Measurements from ENCODE around the gene ZNF775. TPM values are rescaled to one million over a fixed set of nuclear protein-coding genes. Genes with fewer than 3 reads are reported as not detected.

The ZNF775 gene
- total and polyA plus RNA-seq, 2 donors = 6.6 to 7.6 TPM

- H3K4me3 ChIP-seq (ENCODE audit: low read length in 2 of 2) = no peak overlapping the region
- DNase-seq (ENCODE audit: low read depth in 6 of 9, low spot score in 9 of 9) = no peak
- no peaks in the 10 kb centered on the region for H3K27me3 ChIP-seq (ENCODE audit: control insufficient read depth in 2 of 2, insufficient read depth in 1 of 2, low read length in 1 of 2)
- H3K36me3 ChIP-seq (ENCODE audit: control insufficient read depth in 2 of 2, insufficient read depth in 2 of 2, low read length in 1 of 2) = peaks cover 15 to 25% of the 10 kb centered on the region in 2 donors
- 97% methylated on average over 6 of the region's 6 CpGs for WGBS
- peak overlapping the region; percentile 57 to 73 for H3K27ac ChIP-seq (ENCODE audit: low read depth in 1 of 2, low read length in 1 of 2)
- H3K4me1 ChIP-seq (ENCODE audit: control insufficient read depth in 2 of 2, insufficient read depth in 2 of 2, low read length in 2 of 2) = peaks cover 48 to 77% of the 10 kb centered on the region in 2 donors
- H3K9me3 ChIP-seq (ENCODE audit: control insufficient read depth in 2 of 2, insufficient read depth in 1 of 2, low read length in 1 of 2) = peaks cover 0 to 5% of the 10 kb centered on the region in 2 donors
These were observed 2.6 kb upstream of the ZNF775 start for GRCh38 chr7:150376560-150376959.

- Histone ChIP-seq H3K4me3 (ENCODE audit: low read length in 2 of 2) (no peak overlapping the region), H3K4me1 (ENCODE audit: control insufficient read depth in 2 of 2, insufficient read depth in 2 of 2, low read length in 2 of 2) (peaks cover 53 to 83% of the 10 kb centered on the region in 2 donors), H3K27me3 (ENCODE audit: control insufficient read depth in 2 of 2, insufficient read depth in 1 of 2, low read length in 1 of 2) (no peaks in the 10 kb centered on the region), H3K27ac (ENCODE audit: low read depth in 1 of 2, low read length in 1 of 2) (peak overlapping the region; percentile 40 to 59), H3K36me3 (ENCODE audit: control insufficient read depth in 2 of 2, insufficient read depth in 2 of 2, low read length in 1 of 2) (peaks cover 8 to 24% of the 10 kb centered on the region in 2 donors), H3K9me3 (ENCODE audit: control insufficient read depth in 2 of 2, insufficient read depth in 1 of 2, low read length in 1 of 2) (peaks cover 0 to 5% of the 10 kb centered on the region in 2 donors)
- WGBS = 33% methylated on average over 3 of the region's 3 CpGs
- DNase-seq (ENCODE audit: low read depth in 6 of 9, low spot score in 9 of 9) = no peak
These were observed 1.9 kb upstream of the ZNF775 start for GRCh38 chr7:150377196-150377595.

DNA sequence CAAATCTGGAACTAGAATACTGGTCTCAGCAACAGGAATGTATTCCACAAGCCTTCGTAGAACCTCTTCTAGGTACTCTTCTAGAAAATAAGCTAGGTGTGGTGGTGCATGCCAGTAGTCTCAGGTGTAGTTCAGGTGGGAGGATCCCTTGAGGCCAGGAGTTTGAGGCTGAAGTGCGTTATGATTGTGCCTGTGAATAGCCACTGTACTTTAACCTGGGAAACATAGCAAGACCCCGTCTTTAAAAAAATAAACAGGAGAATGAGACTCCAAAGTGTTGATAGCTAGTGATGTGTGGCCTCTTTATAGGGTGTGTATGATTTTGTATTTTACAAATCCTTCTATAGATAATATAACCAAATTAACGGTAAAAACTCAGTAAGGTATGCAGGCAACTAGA is 1.5 kb upstream of the ZNF775 start:
- Histone ChIP-seq H3K4me3 (ENCODE audit: low read length in 2 of 2) (no peak overlapping the region), H3K9me3 (ENCODE audit: control insufficient read depth in 2 of 2, insufficient read depth in 1 of 2, low read length in 1 of 2) (peaks cover 0 to 5% of the 10 kb centered on the region in 2 donors), H3K27me3 (ENCODE audit: control insufficient read depth in 2 of 2, insufficient read depth in 1 of 2, low read length in 1 of 2) (no peaks in the 10 kb centered on the region), H3K27ac (ENCODE audit: low read depth in 1 of 2, low read length in 1 of 2) (peak overlapping the region; percentile 40 to 59), H3K36me3 (ENCODE audit: control insufficient read depth in 2 of 2, insufficient read depth in 2 of 2, low read length in 1 of 2) (peaks cover 4 to 21% of the 10 kb centered on the region in 2 donors), H3K4me1 (ENCODE audit: control insufficient read depth in 2 of 2, insufficient read depth in 2 of 2, low read length in 2 of 2) (peaks cover 54 to 85% of the 10 kb centered on the region in 2 donors)
- 69% methylated on average over 4 of the region's 4 CpGs for WGBS
- DNase-seq (ENCODE audit: low read depth in 6 of 9, low spot score in 9 of 9) = no peak

- peak in 4 of 9 donors; percentile 58 to 81 (median 59) for DNase-seq (ENCODE audit: low read depth in 6 of 9, low spot score in 9 of 9)
- Histone ChIP-seq H3K27ac (ENCODE audit: low read depth in 1 of 2, low read length in 1 of 2) (peak overlapping the region; percentile 86 to 92), H3K4me3 (ENCODE audit: low read length in 2 of 2) (peak overlapping the region; percentile 88 to 89), H3K4me1 (ENCODE audit: control insufficient read depth in 2 of 2, insufficient read depth in 2 of 2, low read length in 2 of 2) (peaks cover 53 to 84% of the 10 kb centered on the region in 2 donors), H3K27me3 (ENCODE audit: control insufficient read depth in 2 of 2, insufficient read depth in 1 of 2, low read length in 1 of 2) (no peaks in the 10 kb centered on the region), H3K36me3 (ENCODE audit: control insufficient read depth in 2 of 2, insufficient read depth in 2 of 2, low read length in 1 of 2) (peaks cover 0 to 15% of the 10 kb centered on the region in 2 donors), H3K9me3 (ENCODE audit: control insufficient read depth in 2 of 2, insufficient read depth in 1 of 2, low read length in 1 of 2) (peaks cover 0 to 5% of the 10 kb centered on the region in 2 donors)
- WGBS = 5% methylated on average over 32 of the region's 32 CpGs
These were observed 846 bp upstream of the ZNF775 start for GRCh38 chr7:150378115-150378852.

DNA sequence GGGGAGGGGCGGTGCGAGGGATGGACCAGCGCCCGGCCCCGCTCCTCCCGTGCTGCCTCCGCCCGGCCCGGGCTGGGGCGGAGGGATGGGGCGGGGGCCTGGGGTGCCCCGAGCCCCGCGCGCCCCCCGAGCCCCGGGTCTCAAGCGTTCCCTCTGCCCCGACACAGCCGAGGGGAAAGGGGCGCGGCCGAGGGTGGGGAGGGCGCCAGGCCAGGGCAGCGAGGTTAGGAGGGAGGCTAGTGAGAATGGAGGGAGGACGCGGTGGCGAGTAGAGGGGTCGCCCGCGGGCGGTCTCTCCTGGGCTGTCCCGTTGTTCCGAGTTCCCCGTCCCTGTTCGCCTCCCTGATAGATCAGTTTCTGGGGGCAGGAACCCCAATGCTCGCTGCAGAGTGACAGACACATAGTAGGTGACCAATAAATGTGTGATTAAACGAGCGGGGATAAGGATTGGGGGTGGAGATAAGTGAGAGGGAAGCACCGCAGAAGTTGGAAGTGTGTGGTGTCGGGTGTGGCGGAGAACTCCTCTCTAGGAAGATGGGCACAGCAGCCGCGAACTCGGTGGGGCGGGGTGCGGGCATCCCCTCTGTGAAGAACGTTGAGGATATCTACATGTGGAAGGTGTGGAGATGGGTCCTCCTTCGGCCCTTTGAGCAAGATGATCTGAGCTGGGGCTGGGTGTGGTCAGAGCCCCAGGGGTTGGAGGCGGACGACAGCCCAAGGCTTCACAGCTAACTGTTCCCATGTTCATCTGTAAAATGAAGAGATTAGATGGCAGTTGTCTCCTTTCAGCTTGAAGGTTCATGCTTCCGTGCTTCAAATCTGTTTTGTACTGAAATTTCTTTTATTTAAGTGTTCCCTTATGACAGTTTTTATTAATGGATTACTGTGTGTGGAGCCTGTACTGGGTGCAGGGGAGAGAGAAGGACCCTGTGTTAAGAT is 580 bp downstream of the ZNF775 start:
- H3K4me1 ChIP-seq (ENCODE audit: control insufficient read depth in 2 of 2, insufficient read depth in 2 of 2, low read length in 2 of 2) = peaks cover 52 to 84% of the 10 kb centered on the region in 2 donors
- H3K27ac ChIP-seq (ENCODE audit: low read depth in 1 of 2, low read length in 1 of 2) = peak overlapping the region; percentile 67 to 92
- H3K9me3 ChIP-seq (ENCODE audit: control insufficient read depth in 2 of 2, insufficient read depth in 1 of 2, low read length in 1 of 2) = peaks cover 0 to 10% of the 10 kb centered on the region in 2 donors
- peaks cover 0 to under 1% of the 10 kb centered on the region in 2 donors for H3K36me3 ChIP-seq (ENCODE audit: control insufficient read depth in 2 of 2, insufficient read depth in 2 of 2, low read length in 1 of 2)
- H3K27me3 ChIP-seq (ENCODE audit: control insufficient read depth in 2 of 2, insufficient read depth in 1 of 2, low read length in 1 of 2) = no peaks in the 10 kb centered on the region
- 3% methylated on average over 52 of the region's 52 CpGs for WGBS
- DNase-seq (ENCODE audit: low read depth in 6 of 9, low spot score in 9 of 9) = no peak
- H3K4me3 ChIP-seq (ENCODE audit: low read length in 2 of 2) = peak overlapping the region; percentile 88 to 89

GRCh38 chr7:150380463-150380862 is 1.3 kb downstream of the ZNF775 start:
- WGBS = 90% methylated on average over 11 of the region's 11 CpGs
- DNase-seq (ENCODE audit: low read depth in 6 of 9, low spot score in 9 of 9) = no peak
- peak overlapping the region; percentile 9 to 11 for H3K27ac ChIP-seq (ENCODE audit: low read depth in 1 of 2, low read length in 1 of 2)
- H3K36me3 ChIP-seq (ENCODE audit: control insufficient read depth in 2 of 2, insufficient read depth in 2 of 2, low read length in 1 of 2) = peaks cover 0 to 3% of the 10 kb centered on the region in 2 donors
- no peaks in the 10 kb centered on the region for H3K27me3 ChIP-seq (ENCODE audit: control insufficient read depth in 2 of 2, insufficient read depth in 1 of 2, low read length in 1 of 2)
- H3K4me1 ChIP-seq (ENCODE audit: control insufficient read depth in 2 of 2, insufficient read depth in 2 of 2, low read length in 2 of 2) = peaks cover 52 to 88% of the 10 kb centered on the region in 2 donors
- peak overlapping the region; percentile 88 to 89 for H3K4me3 ChIP-seq (ENCODE audit: low read length in 2 of 2)
- H3K9me3 ChIP-seq (ENCODE audit: control insufficient read depth in 2 of 2, insufficient read depth in 1 of 2, low read length in 1 of 2) = peaks cover 0 to 10% of the 10 kb centered on the region in 2 donors

DNA sequence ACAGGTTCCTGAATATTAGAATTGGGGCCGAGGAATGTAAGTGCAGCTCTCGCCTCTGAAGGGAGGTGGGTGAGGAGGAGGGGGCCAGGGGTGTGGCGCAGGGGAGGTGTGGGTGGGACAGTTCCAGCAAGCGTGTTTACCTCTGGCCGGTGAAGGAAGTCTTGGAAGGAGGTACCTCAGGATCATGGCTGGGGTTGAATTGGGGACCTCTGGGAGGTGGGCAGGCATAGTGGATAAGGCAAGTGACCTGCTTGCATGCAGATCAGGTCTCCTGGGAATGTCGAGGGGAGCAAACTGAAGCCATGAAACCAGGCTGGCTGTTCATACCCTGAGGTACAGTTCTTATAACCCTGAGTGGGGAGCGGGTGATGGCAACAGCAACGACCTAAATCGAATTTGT is 2.0 kb downstream of the ZNF775 start:
- Histone ChIP-seq H3K9me3 (ENCODE audit: control insufficient read depth in 2 of 2, insufficient read depth in 1 of 2, low read length in 1 of 2) (peaks cover 0 to 10% of the 10 kb centered on the region in 2 donors), H3K36me3 (ENCODE audit: control insufficient read depth in 2 of 2, insufficient read depth in 2 of 2, low read length in 1 of 2) (peaks cover 0 to 6% of the 10 kb centered on the region in 2 donors), H3K4me1 (ENCODE audit: control insufficient read depth in 2 of 2, insufficient read depth in 2 of 2, low read length in 2 of 2) (peaks cover 51 to 88% of the 10 kb centered on the region in 2 donors), H3K27me3 (ENCODE audit: control insufficient read depth in 2 of 2, insufficient read depth in 1 of 2, low read length in 1 of 2) (no peaks in the 10 kb centered on the region), H3K4me3 (ENCODE audit: low read length in 2 of 2) (no peak overlapping the region), H3K27ac (ENCODE audit: low read depth in 1 of 2, low read length in 1 of 2) (peak overlapping the region in 1 of 2 donors; percentile 8)
- no peak for DNase-seq (ENCODE audit: low read depth in 6 of 9, low spot score in 9 of 9)
- WGBS = 89% methylated on average over 9 of the region's 9 CpGs

DNA sequence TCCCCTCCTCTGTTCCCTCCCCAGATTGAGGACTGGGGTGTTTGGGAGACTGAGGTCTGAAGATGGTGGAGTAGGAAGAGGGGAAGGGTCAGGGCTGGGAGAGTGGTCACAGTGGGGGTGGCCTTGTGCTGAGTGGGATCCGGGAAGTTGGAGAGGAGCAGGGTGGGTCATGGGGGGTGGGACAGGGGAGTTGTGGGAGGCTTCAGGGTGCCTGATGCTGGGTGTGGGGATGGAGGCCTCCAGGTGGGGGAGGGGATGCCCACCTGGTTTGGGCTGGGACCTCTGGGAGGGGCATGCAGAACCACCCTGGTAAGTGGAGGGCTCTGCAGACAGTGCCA is 2.6 kb downstream of the ZNF775 start:
- Histone ChIP-seq H3K4me3 (ENCODE audit: low read length in 2 of 2) (no peak overlapping the region), H3K27me3 (ENCODE audit: control insufficient read depth in 2 of 2, insufficient read depth in 1 of 2, low read length in 1 of 2) (no peaks in the 10 kb centered on the region), H3K9me3 (ENCODE audit: control insufficient read depth in 2 of 2, insufficient read depth in 1 of 2, low read length in 1 of 2) (peaks cover 0 to 10% of the 10 kb centered on the region in 2 donors), H3K27ac (ENCODE audit: low read depth in 1 of 2, low read length in 1 of 2) (peak overlapping the region in 1 of 2 donors; percentile 53), H3K4me1 (ENCODE audit: control insufficient read depth in 2 of 2, insufficient read depth in 2 of 2, low read length in 2 of 2) (peaks cover 45 to 87% of the 10 kb centered on the region in 2 donors), H3K36me3 (ENCODE audit: control insufficient read depth in 2 of 2, insufficient read depth in 2 of 2, low read length in 1 of 2) (peaks cover 0 to 6% of the 10 kb centered on the region in 2 donors)
- DNase-seq (ENCODE audit: low read depth in 6 of 9, low spot score in 9 of 9) = no peak
- WGBS = 100% methylated on average over 1 of the region's 1 CpG

Data from thymus (tissue), 11 donors.